Nephron (organoid): ENCODE measurements around the gene SLAMF8.

Experiments
- H3K27ac Mint-ChIP-seq, 3 experiments: 2 replicates each; pipeline ENCODE4 v1.8.0; 2020; ENCODE audit warnings: mixed read lengths in 3 of 3, mild to moderate bottlenecking in 2 of 3, moderate library complexity in 1 of 3
- H3K27me3 Mint-ChIP-seq: 2 replicates; pipeline ENCODE4 v1.8.0; 2021; ENCODE audit warnings: low read depth, mild to moderate bottlenecking, moderate library complexity, mixed read lengths
- H3K36me3 Mint-ChIP-seq: 2 replicates; pipeline ENCODE4 v1.8.0; 2020; ENCODE audit warnings: low read depth, mixed read lengths
- H3K4me1 Mint-ChIP-seq: 2 replicates; pipeline ENCODE4 v1.8.0; 2020; ENCODE audit warnings: mixed read lengths
- H3K4me3 Mint-ChIP-seq, 3 experiments: 2 replicates each; pipeline ENCODE4 v1.8.0; 2020; ENCODE audit warnings: mild to moderate bottlenecking in 3 of 3, mixed read lengths in 3 of 3, moderate library complexity in 2 of 3
- H3K9me3 Mint-ChIP-seq: 2 replicates; pipeline ENCODE4 v1.8.0; 2020; ENCODE audit warnings: mixed read lengths
- TF ChIP-seq, protein P1 (sequence below), 3 experiments: fragments of 200-600 bp; sonication (generic); IDR thresholded peaks; one replicate each; pipeline ENCODE4 v1.5.0; 2021; ENCODE audit warnings: antibody characterized with exemption in 3 of 3; ENCODE audit not compliant: unreplicated experiment in 3 of 3

SLAMF8 gene

GRCh38 chr1:159882527-159882862 is 55.8 kb downstream of the SLAMF8 start:
- H3K27ac Mint-ChIP-seq, result no peak overlapping the region
- no peaks in the 10 kb centered on the region for H3K36me3 Mint-ChIP-seq
- H3K4me3 Mint-ChIP-seq, result no peak overlapping the region
- H3K9me3 Mint-ChIP-seq, result no peaks in the 10 kb centered on the region
- H3K4me1 Mint-ChIP-seq, result no peaks in the 10 kb centered on the region
- H3K27me3 Mint-ChIP-seq, result peaks cover 7% of the 10 kb centered on the region
- TF ChIP-seq, protein P1, sequence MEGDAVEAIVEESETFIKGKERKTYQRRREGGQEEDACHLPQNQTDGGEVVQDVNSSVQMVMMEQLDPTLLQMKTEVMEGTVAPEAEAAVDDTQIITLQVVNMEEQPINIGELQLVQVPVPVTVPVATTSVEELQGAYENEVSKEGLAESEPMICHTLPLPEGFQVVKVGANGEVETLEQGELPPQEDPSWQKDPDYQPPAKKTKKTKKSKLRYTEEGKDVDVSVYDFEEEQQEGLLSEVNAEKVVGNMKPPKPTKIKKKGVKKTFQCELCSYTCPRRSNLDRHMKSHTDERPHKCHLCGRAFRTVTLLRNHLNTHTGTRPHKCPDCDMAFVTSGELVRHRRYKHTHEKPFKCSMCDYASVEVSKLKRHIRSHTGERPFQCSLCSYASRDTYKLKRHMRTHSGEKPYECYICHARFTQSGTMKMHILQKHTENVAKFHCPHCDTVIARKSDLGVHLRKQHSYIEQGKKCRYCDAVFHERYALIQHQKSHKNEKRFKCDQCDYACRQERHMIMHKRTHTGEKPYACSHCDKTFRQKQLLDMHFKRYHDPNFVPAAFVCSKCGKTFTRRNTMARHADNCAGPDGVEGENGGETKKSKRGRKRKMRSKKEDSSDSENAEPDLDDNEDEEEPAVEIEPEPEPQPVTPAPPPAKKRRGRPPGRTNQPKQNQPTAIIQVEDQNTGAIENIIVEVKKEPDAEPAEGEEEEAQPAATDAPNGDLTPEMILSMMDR (IDR thresholded peaks at IDR 0.05; ENCODE audit: unreplicated experiment in 3 of 3), result no peak

GRCh38 chr1:159883134-159883533 is 56.5 kb downstream of the SLAMF8 start:
- H3K9me3 Mint-ChIP-seq, result no peaks in the 10 kb centered on the region
- no peaks in the 10 kb centered on the region for H3K4me1 Mint-ChIP-seq
- H3K4me3 Mint-ChIP-seq, result no peak overlapping the region
- no peak overlapping the region for H3K27ac Mint-ChIP-seq
- H3K27me3 Mint-ChIP-seq, result peaks cover 10% of the 10 kb centered on the region
- TF ChIP-seq, protein P1 (IDR thresholded peaks at IDR 0.05; ENCODE audit: unreplicated experiment in 3 of 3), result no peak
- H3K36me3 Mint-ChIP-seq, result no peaks in the 10 kb centered on the region

GRCh38 chr1:159884296-159884695 is 57.6 kb downstream of the SLAMF8 start:
- Mint-ChIP-seq H3K9me3 (no peaks in the 10 kb centered on the region), H3K36me3 (no peaks in the 10 kb centered on the region), H3K4me1 (no peaks in the 10 kb centered on the region)

More at GRCh38 chr1:159884296-159884695, 57.6 kb downstream of the SLAMF8 start:
- Mint-ChIP-seq H3K27ac (no peak overlapping the region), H3K27me3 (peaks cover 8% of the 10 kb centered on the region), H3K4me3 (no peak overlapping the region)
- TF ChIP-seq, protein P1 (IDR thresholded peaks at IDR 0.05; ENCODE audit: unreplicated experiment in 3 of 3), result no peak
